Activated B cell treated with CpG ODN at 0.5 μM for 24 hours (primary cell): ENCODE data around the gene CDKN1B. TPM values are rescaled to one million over a fixed set of nuclear protein-coding genes. Genes with fewer than 3 reads are reported as not detected.

Source experiments
- ATAC-seq: fragments of 200-7000 bp; cut with Tn5 transposase; one replicate; pipeline ENCODE4 v1.10.0; 2021; ENCODE audit warnings: low read depth, mild to moderate bottlenecking, moderate library complexity
- CTCF ChIA-PET: fragments of 350-600 bp; sonication (Branson Sonifier 250); formaldehyde crosslinking; loops from one replicate; lab custom pipeline; 2021; ENCODE audit warnings: antibody characterized with exemption; lab: Charles Lee
- POLR2A ChIA-PET: fragments of 350-600 bp; sonication (Branson Sonifier 250); formaldehyde crosslinking; loops from one replicate; lab custom pipeline; 2021; ENCODE audit warnings: antibody characterized with exemption; lab: Charles Lee
- DNase-seq: peaks from one replicate; pipeline ENCODE4 v3.0.0; 2022
- H3K27ac Mint-ChIP-seq: one replicate; pipeline ENCODE4 v1.8.0; 2020; ENCODE audit warnings: mixed read lengths
- H3K27me3 Mint-ChIP-seq: one replicate; pipeline ENCODE4 v1.8.0; 2021; ENCODE audit warnings: mixed read lengths
- H3K36me3 Mint-ChIP-seq: one replicate; pipeline ENCODE4 v1.8.0; 2021; ENCODE audit warnings: low read depth, mixed read lengths
- H3K4me1 Mint-ChIP-seq: one replicate; pipeline ENCODE4 v1.8.0; 2021; ENCODE audit warnings: mixed read lengths
- H3K4me3 Mint-ChIP-seq: one replicate; pipeline ENCODE4 v1.8.0; 2020; ENCODE audit warnings: mild to moderate bottlenecking, mixed read lengths
- H3K9me3 Mint-ChIP-seq: one replicate; pipeline ENCODE4 v1.8.0; 2020; ENCODE audit warnings: mixed read lengths
- CTCF ChIP-seq: fragments of 200-600 bp; IDR thresholded peaks from one replicate; pipeline ENCODE4 v1.8.0; 2022; ENCODE audit warnings: antibody characterized with exemption, mild to moderate bottlenecking
- intact Hi-C: fragments of 100-400 bp; cut with micrococcal nuclease; formaldehyde crosslinking; loops from one replicate; pipeline ENCODE4 v1.15.1; 2024
- total RNA-seq: library from RNA; stranded (reverse); gene quantifications from 2 replicates; pipeline ENCODE4 v1.2.3, GENCODE V29; 2022

The CDKN1B gene
- total RNA-seq, 1 donor from 2014 or later, result 56.6 TPM

GRCh38 chr12:12705838-12706520 is 11.2 kb upstream of the CDKN1B start:
- intact Hi-C loops, result loop anchor here (10.0 kb wide), 1 partner anchor 671 kb away; no protein-coding TSS in a partner anchor
- CTCF ChIA-PET, result interaction anchor here (0.7 to 0.8 kb wide), 2 partner anchors 8 to 50 kb away, joined by 3 read pairs; no protein-coding TSS in a partner anchor
- POLR2A ChIA-PET, result interaction anchor here (0.9 to 1.0 kb wide), 2 partner anchors 9 to 10 kb away, joined by 3 to 6 read pairs; no protein-coding TSS in a partner anchor
- Mint-ChIP-seq H3K4me3 (no peak overlapping the region), H3K27ac (no peak overlapping the region), H3K27me3 (no peaks in the 10 kb centered on the region), H3K36me3 (no peaks in the 10 kb centered on the region), H3K9me3 (no peaks in the 10 kb centered on the region), H3K4me1 (peaks cover 9% of the 10 kb centered on the region)
- no peak for ATAC-seq
- TF ChIP-seq CTCF, result no peak
- DNase-seq, result no peak

- DNase-seq (no peak), ATAC-seq (no peak)
- TF ChIP-seq CTCF, result no peak
- H3K4me3 Mint-ChIP-seq, result peak overlapping the region; percentile 87
- H3K4me1 Mint-ChIP-seq, result peaks cover 39% of the 10 kb centered on the region
- no peaks in the 10 kb centered on the region for H3K9me3 Mint-ChIP-seq
- ChIA-PET POLR2A (interaction anchor here (0.7 to 15.4 kb wide), 11 partner anchors 11 to 1508 kb away, joined by 3 to 389 read pairs (median 7); partner anchors contain the start of genes BORCS5 and GPR19), CTCF (interaction anchor here (0.8 to 3.5 kb wide), 8 partner anchors 8 to 337 kb away, joined by 3 to 24 read pairs (median 4); no protein-coding TSS in a partner anchor)
- H3K36me3 Mint-ChIP-seq, result peaks cover 18% of the 10 kb centered on the region
- H3K27me3 Mint-ChIP-seq, result no peaks in the 10 kb centered on the region
- H3K27ac Mint-ChIP-seq, result peak overlapping the region; percentile 95
- intact Hi-C loops, result loop anchor here (1.0 to 2.0 kb wide), 5 partner anchors 10 to 103 kb away; partner anchors contain the start of genes CREBL2 and GPR19
Measured at GRCh38 chr12:12713932-12714275, 3.3 kb upstream of the CDKN1B start.

GRCh38 chr12:12714276-12715021 is 2.7 kb upstream of the CDKN1B start:
- peaks cover 44% of the 10 kb centered on the region for H3K4me1 Mint-ChIP-seq
- no peaks in the 10 kb centered on the region for H3K9me3 Mint-ChIP-seq
- ChIA-PET POLR2A (interaction anchor here (0.7 to 15.4 kb wide), 12 partner anchors 11 to 1507 kb away, joined by 3 to 389 read pairs (median 8); partner anchors contain the start of genes BORCS5, CREBL2 and GPR19), CTCF (interaction anchor here (0.5 to 3.5 kb wide), 11 partner anchors 9 to 338 kb away, joined by 3 to 24 read pairs (median 3); no protein-coding TSS in a partner anchor)
- H3K27me3 Mint-ChIP-seq, result no peaks in the 10 kb centered on the region
- ATAC-seq (peak; percentile 46), DNase-seq (peak; percentile 55)
- no peak for TF ChIP-seq CTCF
- peak overlapping the region; percentile 87 for H3K4me3 Mint-ChIP-seq
- H3K27ac Mint-ChIP-seq, result peak overlapping the region; percentile 95
- H3K36me3 Mint-ChIP-seq, result peaks cover 23% of the 10 kb centered on the region
- intact Hi-C loops, result loop anchor here (1.0 to 5.0 kb wide), 9 partner anchors 10 to 1653 kb away; partner anchors contain the start of genes ATF7IP, CREBL2, GPR19 and SMIM10L1

- ChIA-PET POLR2A (interaction anchor here (0.6 to 15.4 kb wide), 12 partner anchors 9 to 358 kb away, joined by 3 to 389 read pairs (median 6); partner anchors contain the start of genes BORCS5, CREBL2 and GPR19), CTCF (interaction anchor here (1.0 to 3.5 kb wide), 7 partner anchors 9 to 338 kb away, joined by 3 to 24 read pairs (median 5); no protein-coding TSS in a partner anchor)
- DNase-seq (no peak), ATAC-seq (no peak)
- H3K9me3 Mint-ChIP-seq, result no peaks in the 10 kb centered on the region
- H3K27ac Mint-ChIP-seq, result peak overlapping the region; percentile 95
- H3K36me3 Mint-ChIP-seq, result peaks cover 27% of the 10 kb centered on the region
- intact Hi-C loops, result loop anchor here (2.0 to 5.0 kb wide), 5 partner anchors 14 to 1652 kb away; partner anchors contain the start of genes ATF7IP and SMIM10L1
- H3K27me3 Mint-ChIP-seq, result no peaks in the 10 kb centered on the region
- peaks cover 50% of the 10 kb centered on the region for H3K4me1 Mint-ChIP-seq
- H3K4me3 Mint-ChIP-seq, result peak overlapping the region; percentile 87
- no peak for TF ChIP-seq CTCF
Measured at GRCh38 chr12:12715128-12715458, 2.1 kb upstream of the CDKN1B start.
